ENCODE results near the gene SORL1-AS1.

DNA sequence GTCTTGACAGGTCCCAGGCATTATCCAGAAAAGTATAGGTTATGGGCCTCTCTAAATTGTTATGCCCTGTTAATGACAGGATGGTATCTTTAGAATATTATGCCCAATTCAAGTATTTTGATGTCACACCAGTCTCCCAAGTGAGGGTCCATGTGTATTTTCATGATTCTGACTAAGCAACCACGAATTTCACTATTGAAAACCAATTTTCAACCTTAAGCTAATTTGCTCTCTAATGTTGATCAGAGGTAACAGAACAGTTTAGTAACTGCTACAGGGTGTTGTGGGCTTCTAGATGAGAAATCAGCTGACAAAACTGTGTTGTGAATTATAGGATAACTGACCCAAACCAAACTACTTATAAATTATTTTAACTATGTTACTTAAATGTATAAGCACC is 48.0 kb upstream of the SORL1-AS1 start:
- TF ChIP-seq POLR2AphosphoS5 (IDR thresholded peaks at IDR 0.05; ENCODE audit: low read depth, low read length) (no peak), POLR2A (IDR thresholded peaks at IDR 0.05; ENCODE audit: low read depth, low read length) (no peak)

All from GM12891 (cell line).